Subcutaneous abdominal adipose tissue (tissue), 5 donors: ENCODE measurements around the gene PTPRD.
"Not testable (repeated sequence)": the region's sequence is repeated elsewhere in the genome, so short reads cannot be mapped to it uniquely, and the experiment has no call there.

Experiments
- H3K27ac ChIP-seq: one replicate; pipeline ENCODE4 v1.7.0; 2013; ENCODE audit warnings: low read depth, mild to moderate bottlenecking, inconsistent platforms, low read length, moderate library complexity
- H3K27me3 ChIP-seq, 5 donors: one replicate each; pipeline ENCODE4 v1.7.0; 2013; ENCODE audit warnings: low read length in 5 of 5, inconsistent platforms in 1 of 5; ENCODE audit not compliant: control insufficient read depth in 5 of 5, insufficient read depth in 4 of 5
- H3K36me3 ChIP-seq, 5 donors: one replicate each; pipeline ENCODE4 v1.7.0; 2013; ENCODE audit warnings: low read length in 5 of 5; ENCODE audit not compliant: control insufficient read depth in 5 of 5, insufficient read depth in 5 of 5
- H3K4me1 ChIP-seq, 5 donors: one replicate each; pipeline ENCODE4 v1.7.0; 2013; ENCODE audit warnings: low read length in 5 of 5, mild to moderate bottlenecking in 3 of 5, moderate library complexity in 1 of 5; ENCODE audit not compliant: control insufficient read depth in 5 of 5, insufficient read depth in 5 of 5
- H3K4me3 ChIP-seq, 5 donors: one replicate each; pipeline ENCODE4 v1.7.0; 2013; ENCODE audit warnings: low read length in 5 of 5, low read depth in 1 of 5
- H3K9ac ChIP-seq, 5 donors: one replicate each; pipeline ENCODE4 v1.7.0; 2013; ENCODE audit warnings: low read length in 5 of 5, mild to moderate bottlenecking in 4 of 5, moderate library complexity in 3 of 5
- H3K9me3 ChIP-seq, 5 donors: one replicate each; pipeline ENCODE4 v1.7.0; 2013; ENCODE audit warnings: low read length in 5 of 5; ENCODE audit not compliant: control insufficient read depth in 5 of 5
- donor health status: healthy.
- donor health status: healthy.
- donor health status: healthy.
- donor health status: healthy.
- donor health status: healthy.

The PTPRD gene

GRCh38 chr9:10434412-10434811, 178.4 kb downstream of the PTPRD start:
- H3K27me3 ChIP-seq: no peaks in the 10 kb centered on the region
- no peaks in the 10 kb centered on the region for H3K4me1 ChIP-seq
- no peaks in the 10 kb centered on the region for H3K9me3 ChIP-seq
- H3K27ac ChIP-seq: no peak overlapping the region
- H3K36me3 ChIP-seq: no peaks in the 10 kb centered on the region
- no peak overlapping the region for H3K4me3 ChIP-seq
- H3K9ac ChIP-seq: no peak overlapping the region

DNA sequence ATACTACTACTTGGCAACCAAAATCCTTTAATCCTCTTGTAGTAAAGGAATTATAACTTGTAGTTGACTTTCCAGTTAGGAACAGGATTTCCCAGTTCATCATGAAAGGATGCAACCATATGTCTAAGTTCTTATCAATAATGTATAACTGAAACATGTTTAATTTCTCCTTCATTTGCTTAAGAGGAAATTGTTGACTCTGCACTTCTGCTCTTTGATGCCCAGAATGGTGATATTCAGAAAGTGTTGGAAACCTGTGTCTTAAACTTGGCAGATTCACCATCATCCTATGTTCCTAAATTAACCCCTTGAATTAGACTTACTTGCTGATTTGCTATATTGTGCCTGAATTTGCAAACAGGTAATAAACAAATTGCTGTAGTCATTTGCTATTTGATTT, 201.5 kb downstream of the PTPRD start:
- Histone ChIP-seq H3K4me1 (no peaks in the 10 kb centered on the region), H3K9ac (no peak overlapping the region), H3K36me3 (no peaks in the 10 kb centered on the region), H3K27me3 (no peaks in the 10 kb centered on the region), H3K4me3 (no peak overlapping the region), H3K27ac (no peak overlapping the region), H3K9me3 (no peaks in the 10 kb centered on the region)

GRCh38 chr9:10403283-10403682, 209.5 kb downstream of the PTPRD start:
- Histone ChIP-seq H3K4me3 (no peak overlapping the region), H3K27ac (no peak overlapping the region), H3K9me3 (no peaks in the 10 kb centered on the region), H3K4me1 (no peaks in the 10 kb centered on the region), H3K27me3 (no peaks in the 10 kb centered on the region), H3K9ac (no peak overlapping the region), H3K36me3 (no peaks in the 10 kb centered on the region)

DNA sequence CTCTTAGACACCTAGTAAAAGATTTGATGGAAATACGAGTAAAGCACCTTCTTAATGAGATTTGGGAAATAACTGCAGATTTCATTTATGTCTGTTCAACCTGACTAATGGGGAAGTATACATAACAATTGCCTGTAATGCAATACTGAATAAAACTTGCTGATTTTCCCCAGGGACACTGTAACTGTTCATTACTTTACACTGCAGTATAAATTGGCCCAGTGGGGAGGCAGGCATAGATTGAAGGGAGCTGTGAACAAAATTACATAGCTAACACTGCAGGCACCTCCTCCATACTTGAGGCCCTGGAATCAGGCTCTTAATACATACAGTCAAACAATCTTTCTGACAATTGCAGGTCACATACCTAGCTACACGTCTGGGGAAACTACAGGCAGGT, 216.2 kb downstream of the PTPRD start:
- no peaks in the 10 kb centered on the region for H3K4me1 ChIP-seq
- no peak overlapping the region for H3K9ac ChIP-seq
- H3K36me3 ChIP-seq: no peaks in the 10 kb centered on the region
- H3K27ac ChIP-seq: no peak overlapping the region
- H3K9me3 ChIP-seq: no peaks in the 10 kb centered on the region
- no peaks in the 10 kb centered on the region for H3K27me3 ChIP-seq
- H3K4me3 ChIP-seq: no peak overlapping the region

- Histone ChIP-seq H3K36me3 (no peaks in the 10 kb centered on the region), H3K27ac (no peak overlapping the region), H3K9ac (no peak overlapping the region), H3K4me1 (no peaks in the 10 kb centered on the region), H3K9me3 (no peaks in the 10 kb centered on the region), H3K4me3 (no peak overlapping the region), H3K27me3 (no peaks in the 10 kb centered on the region)
These were observed 225.5 kb downstream of the PTPRD start for GRCh38 chr9:10387282-10387681.

- no peak overlapping the region for H3K27ac ChIP-seq
- no peak overlapping the region for H3K9ac ChIP-seq
- H3K4me3 ChIP-seq: no peak overlapping the region
- no peaks in the 10 kb centered on the region for H3K9me3 ChIP-seq
- H3K27me3 ChIP-seq: no peaks in the 10 kb centered on the region
- no peaks in the 10 kb centered on the region for H3K4me1 ChIP-seq
- no peaks in the 10 kb centered on the region for H3K36me3 ChIP-seq
These were observed 241.0 kb downstream of the PTPRD start for GRCh38 chr9:10371824-10372223.

GRCh38 chr9:10366171-10366779, 246.5 kb downstream of the PTPRD start:
- H3K9ac ChIP-seq: no peak overlapping the region
- no peaks in the 10 kb centered on the region for H3K4me1 ChIP-seq
- H3K4me3 ChIP-seq: no peak overlapping the region
- H3K36me3 ChIP-seq: no peaks in the 10 kb centered on the region
- H3K9me3 ChIP-seq: no peaks in the 10 kb centered on the region
- no peaks in the 10 kb centered on the region for H3K27me3 ChIP-seq
- no peak overlapping the region for H3K27ac ChIP-seq

DNA sequence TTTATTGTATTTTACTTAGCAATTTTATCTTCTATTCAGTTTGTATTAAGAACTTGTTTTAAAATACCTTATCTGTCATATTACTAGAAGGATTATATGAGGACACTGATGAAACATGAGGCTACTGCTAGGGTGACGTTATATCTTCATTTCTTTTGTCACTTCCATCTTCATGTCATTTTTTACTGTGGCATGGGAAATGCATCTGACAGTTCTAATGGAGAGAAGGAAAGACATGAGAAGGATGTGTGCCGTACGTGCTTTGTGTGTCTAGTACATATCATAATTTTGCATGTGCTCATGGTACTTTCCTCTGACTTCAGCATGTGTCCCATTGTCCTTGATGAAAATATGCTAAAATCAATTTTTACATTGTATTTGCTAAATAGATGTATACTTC, 258.2 kb downstream of the PTPRD start:
- Histone ChIP-seq H3K9ac (no peak overlapping the region), H3K4me3 (no peak overlapping the region), H3K27me3 (no peaks in the 10 kb centered on the region), H3K27ac (no peak overlapping the region), H3K9me3 (no peaks in the 10 kb centered on the region), H3K36me3 (no peaks in the 10 kb centered on the region), H3K4me1 (no peaks in the 10 kb centered on the region)

- not testable (repeated sequence) for H3K27me3 ChIP-seq, H3K36me3 ChIP-seq, H3K9ac ChIP-seq, H3K27ac ChIP-seq, H3K4me3 ChIP-seq, H3K9me3 ChIP-seq, H3K4me1 ChIP-seq
These were observed 267.2 kb downstream of the PTPRD start for GRCh38 chr9:10345621-10346020.

DNA sequence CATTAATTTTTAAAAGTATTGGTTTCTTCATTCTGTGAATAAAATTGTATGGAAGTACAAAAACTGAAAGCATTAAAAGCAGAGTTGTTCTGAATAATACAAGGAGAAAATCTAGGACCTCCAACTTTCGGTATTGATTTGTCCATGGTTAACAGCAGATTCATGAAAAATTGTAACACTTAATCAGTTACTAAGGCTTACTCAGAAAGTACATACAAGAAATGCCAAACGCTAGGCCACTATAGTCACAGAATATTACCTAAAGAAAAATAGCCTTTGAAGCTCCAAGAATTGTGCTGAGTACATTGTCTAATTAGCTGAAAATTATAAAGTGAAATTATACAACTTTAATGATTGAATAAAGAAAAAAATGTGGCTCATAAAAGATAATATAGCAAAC, 271.7 kb downstream of the PTPRD start:
- H3K36me3 ChIP-seq: no peaks in the 10 kb centered on the region
- H3K9me3 ChIP-seq: no peaks in the 10 kb centered on the region
- no peak overlapping the region for H3K4me3 ChIP-seq
- H3K4me1 ChIP-seq: no peaks in the 10 kb centered on the region
- no peaks in the 10 kb centered on the region for H3K27me3 ChIP-seq
- H3K27ac ChIP-seq: no peak overlapping the region
- no peak overlapping the region for H3K9ac ChIP-seq

GRCh38 chr9:10339152-10339551, 273.6 kb downstream of the PTPRD start:
- no peaks in the 10 kb centered on the region for H3K36me3 ChIP-seq
- no peak overlapping the region for H3K4me3 ChIP-seq
- H3K27me3 ChIP-seq: no peaks in the 10 kb centered on the region
- H3K9ac ChIP-seq: no peak overlapping the region
- no peaks in the 10 kb centered on the region for H3K4me1 ChIP-seq
- no peaks in the 10 kb centered on the region for H3K9me3 ChIP-seq
- H3K27ac ChIP-seq: no peak overlapping the region
